ENCODE data around the gene RASAL1. TPM values are rescaled to one million over a fixed set of nuclear protein-coding genes. Genes with fewer than 3 reads are reported as not detected.

The RASAL1 gene
- polyA plus RNA-seq, 2 of the 4 experiments (the other 2 are of a cell fraction): 0.30 to 0.34 TPM

DNA sequence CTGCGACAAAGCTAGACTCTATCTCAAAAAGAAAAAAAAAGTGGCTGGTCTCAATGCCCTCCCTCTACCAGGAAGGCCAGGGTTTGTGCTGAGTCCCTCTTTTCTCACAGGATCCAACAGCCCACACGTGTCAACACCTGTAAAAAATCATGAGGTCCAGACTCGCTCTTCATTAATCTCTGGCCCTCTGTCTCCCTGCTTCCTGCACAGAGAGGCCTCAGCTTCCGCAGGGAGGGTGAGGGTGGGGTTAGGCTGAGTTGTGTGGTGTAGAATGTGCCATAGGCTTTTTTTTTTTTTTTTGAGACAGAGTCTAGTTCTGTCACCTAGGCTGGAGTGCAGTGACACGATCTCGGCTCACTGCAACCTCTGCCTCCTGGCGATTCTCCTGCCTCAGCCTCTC is 20.1 kb upstream of the RASAL1 start:
- TF ChIP-seq MAFK (IDR thresholded peaks at IDR 0.05; ENCODE audit: partially characterized antibody): peak; percentile 5
- TF ChIP-seq RAD21 (conservative IDR thresholded peaks at IDR 0.05 in 1 of 2, IDR thresholded peaks at IDR 0.05 in 1 of 2): no peak
- ChIA-PET POLR2A (no interaction called here), CTCF (interaction anchor here (0.7 to 11.0 kb wide), 5 partner anchors 13 to 106 kb away, joined by 3 to 142 read pairs (median 6); partner anchors contain the start of gene RASAL1)
- Histone ChIP-seq H3K4me2 (no peak overlapping the region), H3K4me3 (no peak overlapping the region), H3K9me3 (no peaks in the 10 kb centered on the region), H3K4me1 (no peaks in the 10 kb centered on the region), H3K27ac (no peak overlapping the region)
- ATAC-seq: no peak
- DNase-seq (ENCODE audit: low read depth in 1 of 2, low spot score in 1 of 2): no peak
- no peak for FAIRE-seq
- 89% methylated on average over 7 of the region's 7 CpGs for WGBS (ENCODE audit: missing lambda C conversion rate)

DNA sequence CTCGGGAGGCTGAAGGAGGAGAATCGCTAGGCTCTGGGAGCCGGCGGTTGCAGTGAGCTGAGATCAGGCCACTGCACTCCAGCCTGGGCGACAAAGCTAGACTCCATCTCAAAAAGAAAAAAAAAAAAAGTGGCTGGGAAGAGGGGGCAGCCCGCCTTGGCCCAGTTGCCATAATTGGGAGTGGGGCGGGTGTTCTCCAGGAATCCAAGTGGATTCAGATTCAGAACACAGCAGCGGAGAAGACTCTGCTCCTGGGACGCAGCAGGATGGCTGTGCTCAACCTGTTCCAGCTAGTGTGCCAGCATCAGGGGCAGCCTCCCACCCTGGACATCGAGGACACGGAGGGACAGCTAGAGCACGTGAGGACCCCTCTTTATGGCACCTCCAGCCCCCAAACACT is 19.5 kb upstream of the RASAL1 start:
- Histone ChIP-seq H3K4me3 (peak overlapping the region; percentile 36; the same call in 1 of the 3 replicates), H3K27ac (no peak overlapping the region), H3K4me1 (no peaks in the 10 kb centered on the region), H3K9me3 (no peaks in the 10 kb centered on the region), H3K4me2 (peak overlapping the region; percentile 86)
- TF ChIP-seq FOSB (CRISPR knock-in tag; IDR thresholded peaks at IDR 0.05) (no peak), FOSL2 (IDR thresholded peaks at IDR 0.05) (no peak), FOSL2 (CRISPR knock-in tag; IDR thresholded peaks at IDR 0.05) (no peak), FOXS1 (CRISPR knock-in tag; IDR thresholded peaks at IDR 0.05) (no peak), HEYL (CRISPR knock-in tag; IDR thresholded peaks at IDR 0.05) (no peak), HOXA7 (CRISPR knock-in tag; IDR thresholded peaks at IDR 0.05) (no peak), TP53 (CRISPR knock-in tag; IDR thresholded peaks at IDR 0.05) (no peak), HOXB5 (CRISPR knock-in tag; IDR thresholded peaks at IDR 0.05) (no peak), CBX2 (IDR thresholded peaks at IDR 0.05; ENCODE audit: borderline replicate concordance, low read depth) (no peak), JUN (IDR thresholded peaks at IDR 0.05) (no peak), ZC3H11A (IDR thresholded peaks at IDR 0.05) (no peak), PHF8 (IDR thresholded peaks at IDR 0.05; ENCODE audit: borderline replicate concordance, low read depth) (no peak), NR3C1 (IDR thresholded peaks at IDR 0.05) (no peak)
- TF ChIP-seq, protein P1, sequence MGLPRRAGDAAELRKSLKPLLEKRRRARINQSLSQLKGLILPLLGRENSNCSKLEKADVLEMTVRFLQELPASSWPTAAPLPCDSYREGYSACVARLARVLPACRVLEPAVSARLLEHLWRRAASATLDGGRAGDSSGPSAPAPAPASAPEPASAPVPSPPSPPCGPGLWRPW (IDR thresholded peaks at IDR 0.05): no peak
- TF ChIP-seq, protein P2, sequence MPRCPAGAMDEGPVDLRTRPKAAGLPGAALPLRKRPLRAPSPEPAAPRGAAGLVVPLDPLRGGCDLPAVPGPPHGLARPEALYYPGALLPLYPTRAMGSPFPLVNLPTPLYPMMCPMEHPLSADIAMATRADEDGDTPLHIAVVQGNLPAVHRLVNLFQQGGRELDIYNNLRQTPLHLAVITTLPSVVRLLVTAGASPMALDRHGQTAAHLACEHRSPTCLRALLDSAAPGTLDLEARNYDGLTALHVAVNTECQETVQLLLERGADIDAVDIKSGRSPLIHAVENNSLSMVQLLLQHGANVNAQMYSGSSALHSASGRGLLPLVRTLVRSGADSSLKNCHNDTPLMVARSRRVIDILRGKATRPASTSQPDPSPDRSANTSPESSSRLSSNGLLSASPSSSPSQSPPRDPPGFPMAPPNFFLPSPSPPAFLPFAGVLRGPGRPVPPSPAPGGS (IDR thresholded peaks at IDR 0.05): no peak
- TF ChIP-seq, protein P3, sequence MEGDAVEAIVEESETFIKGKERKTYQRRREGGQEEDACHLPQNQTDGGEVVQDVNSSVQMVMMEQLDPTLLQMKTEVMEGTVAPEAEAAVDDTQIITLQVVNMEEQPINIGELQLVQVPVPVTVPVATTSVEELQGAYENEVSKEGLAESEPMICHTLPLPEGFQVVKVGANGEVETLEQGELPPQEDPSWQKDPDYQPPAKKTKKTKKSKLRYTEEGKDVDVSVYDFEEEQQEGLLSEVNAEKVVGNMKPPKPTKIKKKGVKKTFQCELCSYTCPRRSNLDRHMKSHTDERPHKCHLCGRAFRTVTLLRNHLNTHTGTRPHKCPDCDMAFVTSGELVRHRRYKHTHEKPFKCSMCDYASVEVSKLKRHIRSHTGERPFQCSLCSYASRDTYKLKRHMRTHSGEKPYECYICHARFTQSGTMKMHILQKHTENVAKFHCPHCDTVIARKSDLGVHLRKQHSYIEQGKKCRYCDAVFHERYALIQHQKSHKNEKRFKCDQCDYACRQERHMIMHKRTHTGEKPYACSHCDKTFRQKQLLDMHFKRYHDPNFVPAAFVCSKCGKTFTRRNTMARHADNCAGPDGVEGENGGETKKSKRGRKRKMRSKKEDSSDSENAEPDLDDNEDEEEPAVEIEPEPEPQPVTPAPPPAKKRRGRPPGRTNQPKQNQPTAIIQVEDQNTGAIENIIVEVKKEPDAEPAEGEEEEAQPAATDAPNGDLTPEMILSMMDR (IDR thresholded peaks at IDR 0.05): no peak
- ATAC-seq (no peak), DNase-seq (ENCODE audit: low read depth in 1 of 2, low spot score in 1 of 2) (no peak), FAIRE-seq (no peak)
- ChIA-PET POLR2A (no interaction called here), CTCF (interaction anchor here (1.8 to 11.0 kb wide), 6 partner anchors 10 to 105 kb away, joined by 6 to 142 read pairs (median 34); partner anchors contain the start of gene RASAL1)
- WGBS (ENCODE audit: missing lambda C conversion rate): 75% methylated on average over 12 of the region's 12 CpGs

DNA sequence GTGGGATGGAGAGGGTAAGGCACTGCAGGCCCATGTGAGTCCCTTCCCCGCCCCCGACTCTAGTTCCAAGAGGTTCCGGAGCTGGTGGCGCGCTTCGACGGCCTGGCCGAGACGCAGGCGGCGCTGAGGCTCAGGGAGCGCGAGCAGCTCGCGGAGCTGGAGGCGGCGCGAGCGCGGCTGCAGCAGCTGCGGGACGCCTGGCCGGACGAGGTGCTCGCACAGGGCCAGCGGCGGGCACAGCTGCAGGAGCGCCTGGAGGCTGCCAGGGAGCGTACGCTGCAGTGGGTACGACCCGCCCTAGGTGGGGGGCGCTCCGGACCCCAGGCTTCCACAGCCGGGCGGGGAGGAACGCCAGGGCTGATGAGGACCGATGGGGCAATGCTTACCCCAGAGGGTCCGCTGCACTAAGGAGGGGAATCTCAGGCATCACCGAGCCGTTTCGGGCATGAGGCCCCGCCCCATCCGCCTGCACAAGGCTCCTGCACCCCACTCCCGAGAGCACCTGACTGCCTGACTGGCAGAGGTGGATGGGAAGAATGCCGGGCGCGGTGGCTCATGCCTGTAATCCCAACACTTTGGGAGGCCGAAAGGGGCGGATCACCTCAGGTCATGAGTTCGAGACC is 18.9 kb upstream of the RASAL1 start:
- ATAC-seq: peak; percentile 21 to 41; a peak in 4 of 6 replicates
- Histone ChIP-seq H3K4me1 (peaks cover 4% of the 10 kb centered on the region; the same call in 1 of the 3 replicates), H3K27ac (peak overlapping the region in 1 of 2 experiments; percentile 38; a peak in 2 of 6 replicates), H3K4me2 (peak overlapping the region; percentile 86), H3K9me3 (no peaks in the 10 kb centered on the region), H3K4me3 (peak overlapping the region; percentile 36)
- POLR2A ChIA-PET: no interaction called here
- peak in 1 of 2 experiments; percentile 44 for DNase-seq (ENCODE audit: low read depth in 1 of 2, low spot score in 1 of 2)
- no peak for FAIRE-seq
- CTCF ChIA-PET: interaction anchor here (0.6 to 11.0 kb wide), 18 partner anchors 9 to 398 kb away, joined by 3 to 142 read pairs (median 8); no protein-coding TSS in a partner anchor
- TF ChIP-seq EHMT2 (IDR thresholded peaks at IDR 0.05; ENCODE audit: low read depth): no peak
- no peak for TF ChIP-seq NR3C1 (IDR thresholded peaks at IDR 0.05)
- TF ChIP-seq, protein P2 (IDR thresholded peaks at IDR 0.05): no peak
- TF ChIP-seq, protein P4, sequence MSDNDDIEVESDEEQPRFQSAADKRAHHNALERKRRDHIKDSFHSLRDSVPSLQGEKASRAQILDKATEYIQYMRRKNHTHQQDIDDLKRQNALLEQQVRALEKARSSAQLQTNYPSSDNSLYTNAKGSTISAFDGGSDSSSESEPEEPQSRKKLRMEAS (IDR thresholded peaks at IDR 0.05): no peak; the same call in 1 of the 2 replicates
- no peak for TF ChIP-seq ESRRA (IDR thresholded peaks at IDR 0.05; ENCODE audit: borderline replicate concordance, low read length)
- no peak for TF ChIP-seq ZNF302 (CRISPR knock-in tag; IDR thresholded peaks at IDR 0.05)
- TF ChIP-seq, protein P3 (IDR thresholded peaks at IDR 0.05): no peak
- TF ChIP-seq SREBF2 (IDR thresholded peaks at IDR 0.05): no peak
- TF ChIP-seq, protein P5, sequence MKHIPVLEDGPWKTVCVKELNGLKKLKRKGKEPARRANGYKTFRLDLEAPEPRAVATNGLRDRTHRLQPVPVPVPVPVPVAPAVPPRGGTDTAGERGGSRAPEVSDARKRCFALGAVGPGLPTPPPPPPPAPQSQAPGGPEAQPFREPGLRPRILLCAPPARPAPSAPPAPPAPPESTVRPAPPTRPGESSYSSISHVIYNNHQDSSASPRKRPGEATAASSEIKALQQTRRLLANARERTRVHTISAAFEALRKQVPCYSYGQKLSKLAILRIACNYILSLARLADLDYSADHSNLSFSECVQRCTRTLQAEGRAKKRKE (CRISPR knock-in tag; IDR thresholded peaks at IDR 0.05; ENCODE audit: low read depth): no peak
- WGBS (ENCODE audit: missing lambda C conversion rate): 13% methylated on average over 28 of the region's 51 CpGs
